LNCAP (cell line): ENCODE measurements around the gene MGMT.

Experiments used
- TF ChIP-seq, protein P1 (sequence below): fragments of 450-650 bp; IDR thresholded peaks from 2 replicates; pipeline ENCODE4 v1.5.1; 2017; ENCODE audit warnings: mild to moderate bottlenecking

Gene MGMT

GRCh38 chr10:129470103-129470851 is 3.2 kb downstream of the MGMT start:
- TF ChIP-seq, protein P1, sequence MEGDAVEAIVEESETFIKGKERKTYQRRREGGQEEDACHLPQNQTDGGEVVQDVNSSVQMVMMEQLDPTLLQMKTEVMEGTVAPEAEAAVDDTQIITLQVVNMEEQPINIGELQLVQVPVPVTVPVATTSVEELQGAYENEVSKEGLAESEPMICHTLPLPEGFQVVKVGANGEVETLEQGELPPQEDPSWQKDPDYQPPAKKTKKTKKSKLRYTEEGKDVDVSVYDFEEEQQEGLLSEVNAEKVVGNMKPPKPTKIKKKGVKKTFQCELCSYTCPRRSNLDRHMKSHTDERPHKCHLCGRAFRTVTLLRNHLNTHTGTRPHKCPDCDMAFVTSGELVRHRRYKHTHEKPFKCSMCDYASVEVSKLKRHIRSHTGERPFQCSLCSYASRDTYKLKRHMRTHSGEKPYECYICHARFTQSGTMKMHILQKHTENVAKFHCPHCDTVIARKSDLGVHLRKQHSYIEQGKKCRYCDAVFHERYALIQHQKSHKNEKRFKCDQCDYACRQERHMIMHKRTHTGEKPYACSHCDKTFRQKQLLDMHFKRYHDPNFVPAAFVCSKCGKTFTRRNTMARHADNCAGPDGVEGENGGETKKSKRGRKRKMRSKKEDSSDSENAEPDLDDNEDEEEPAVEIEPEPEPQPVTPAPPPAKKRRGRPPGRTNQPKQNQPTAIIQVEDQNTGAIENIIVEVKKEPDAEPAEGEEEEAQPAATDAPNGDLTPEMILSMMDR: no peak

- TF ChIP-seq, protein P1: no peak
Measured at GRCh38 chr10:129471447-129472175, 4.6 kb downstream of the MGMT start.

DNA sequence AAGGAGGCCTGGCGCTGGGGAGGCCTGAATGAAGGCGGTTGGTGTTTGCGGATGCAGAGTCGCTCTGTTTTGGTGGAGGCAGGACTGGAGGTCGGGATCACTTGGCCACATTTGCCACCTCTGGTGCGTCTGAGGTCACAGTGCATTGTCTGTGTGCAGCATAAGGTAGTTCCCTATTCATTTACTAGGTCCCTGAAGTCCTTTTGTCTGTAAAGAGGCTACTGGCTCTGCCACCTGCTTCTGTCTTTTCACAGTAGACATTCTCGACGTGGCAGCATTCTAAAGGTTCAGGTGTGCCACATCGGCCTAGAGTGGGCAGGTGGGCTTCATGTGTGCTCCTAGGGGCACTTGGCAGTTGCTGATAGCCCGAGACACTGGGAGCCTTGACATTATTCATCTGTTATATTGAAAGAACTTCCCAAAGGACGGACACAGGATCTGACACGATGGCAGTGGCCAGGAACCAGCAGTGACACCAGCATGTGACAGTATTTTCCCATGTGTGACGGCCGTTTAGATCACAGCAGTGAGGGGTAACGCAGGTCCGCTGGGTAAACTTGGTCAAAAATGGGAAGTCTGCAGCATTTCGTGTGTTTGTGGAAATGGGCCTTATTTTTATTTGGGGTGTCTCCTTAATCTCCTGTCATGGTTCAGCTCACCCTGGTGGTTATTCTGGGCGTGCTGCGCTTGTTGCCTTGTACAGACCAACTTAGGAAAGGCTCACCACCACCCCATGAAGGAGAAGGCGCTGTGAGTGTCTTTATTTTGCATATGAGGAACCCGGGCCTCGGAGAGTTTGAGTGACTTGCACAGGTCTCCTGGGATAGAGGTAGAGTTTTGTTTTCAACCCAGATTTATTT is 5.9 kb downstream of the MGMT start:
- TF ChIP-seq, protein P1: no peak

GRCh38 chr10:129474642-129475041 is 7.6 kb downstream of the MGMT start:
- TF ChIP-seq, protein P1: no peak

DNA sequence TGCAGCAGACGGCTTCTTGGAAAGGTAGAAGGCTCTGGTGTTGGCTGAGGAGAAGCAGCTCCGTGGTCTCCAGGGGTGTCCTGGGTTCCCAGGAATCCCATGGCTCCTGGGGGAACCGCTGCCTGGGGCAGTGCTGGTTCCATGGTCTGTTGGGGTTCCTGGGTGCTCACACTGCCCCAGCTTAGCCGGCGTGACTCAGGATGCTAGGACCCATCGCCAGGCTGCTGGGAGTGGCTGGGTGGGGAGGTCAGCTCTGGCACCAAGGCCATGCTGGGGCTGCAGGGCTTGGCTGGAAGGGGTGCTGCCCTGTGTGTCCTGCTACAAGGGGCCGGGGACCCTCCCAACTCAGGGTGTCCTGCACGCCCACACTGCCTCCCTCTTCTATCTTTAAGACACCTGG is 9.4 kb downstream of the MGMT start:
- TF ChIP-seq, protein P1: no peak

DNA sequence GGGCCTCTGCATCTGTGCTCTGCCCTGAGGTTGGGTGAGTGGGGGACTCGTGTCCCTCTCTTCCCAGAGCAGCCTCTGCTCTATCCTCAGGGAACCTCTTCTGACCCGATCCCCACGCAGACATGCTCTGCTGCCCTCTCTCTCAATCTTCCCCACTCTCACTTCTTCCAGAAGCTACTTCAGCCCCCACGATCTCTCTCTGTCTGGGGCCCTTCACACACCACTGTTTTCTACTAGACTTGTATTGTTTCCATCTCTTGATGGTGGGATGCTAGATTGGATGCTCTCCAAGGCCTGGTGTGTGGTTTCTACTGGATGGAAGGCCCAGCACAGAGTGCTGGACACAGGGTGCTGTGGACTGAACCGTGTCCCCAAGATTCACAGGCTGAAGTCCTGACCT is 10.0 kb downstream of the MGMT start:
- TF ChIP-seq, protein P1: no peak

DNA sequence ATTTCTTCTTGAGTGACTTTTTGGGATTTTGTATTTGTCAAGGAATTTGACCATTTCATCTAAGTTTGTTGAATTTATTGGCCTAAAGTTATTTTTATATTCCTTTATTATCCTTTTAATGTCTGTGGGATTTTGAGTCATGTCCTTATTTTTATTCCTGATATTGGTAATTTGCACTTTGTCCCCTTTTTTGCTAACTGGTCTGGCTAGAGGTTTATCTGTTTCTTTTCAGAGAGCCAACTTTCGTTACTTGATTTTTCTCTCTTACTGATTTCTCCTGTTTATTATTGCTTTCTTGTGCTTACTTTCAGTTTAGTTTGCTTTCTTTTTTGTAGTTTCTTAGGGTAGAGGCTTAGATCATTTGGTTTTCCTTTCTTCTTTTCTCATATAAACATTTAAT is 14.6 kb downstream of the MGMT start:
- TF ChIP-seq, protein P1: no peak
